CD4-positive, CD25-positive, alpha-beta regulatory T cell (primary cell): ENCODE measurements around the gene SFPQ. TPM values are rescaled to one million over a fixed set of nuclear protein-coding genes. Genes with fewer than 3 reads are reported as not detected.

Experiments used
- ATAC-seq, 2 donors: fragments of 150-1000 bp; cut with Tn5 transposase; one replicate each; pipeline ENCODE4 v1.10.0; 2021; ENCODE audit warnings: low read depth in 2 of 2, moderate number of reproducible peaks in 2 of 2, moderate library complexity in 1 of 2
- DNase-seq, 3 donors: peaks; one replicate each; pipeline versions ENCODE4 v3.0.0 to v3.0.0-alpha.2; 2012 to 2022; ENCODE audit warnings: mixed read lengths in 1 of 3
- H3K27ac ChIP-seq: one replicate; pipeline ENCODE4 v1.7.0; 2013; ENCODE audit warnings: mild to moderate bottlenecking, low read length; ENCODE audit not compliant: insufficient read depth, poor library complexity, severe bottlenecking
- H3K27me3 ChIP-seq: one replicate; pipeline ENCODE4 v1.7.0; 2013; ENCODE audit warnings: low read length; ENCODE audit not compliant: control insufficient read depth, insufficient read depth
- H3K36me3 ChIP-seq: one replicate; pipeline ENCODE4 v1.7.0; 2013; ENCODE audit warnings: mild to moderate bottlenecking, low read length, moderate library complexity; ENCODE audit not compliant: control insufficient read depth, insufficient read depth
- H3K4me1 ChIP-seq: 2 replicates; pipeline ENCODE4 v1.7.0; 2013; ENCODE audit warnings: mild to moderate bottlenecking, low read length; ENCODE audit not compliant: insufficient read depth, control insufficient read depth, poor library complexity, severe bottlenecking
- H3K4me3 ChIP-seq: one replicate; pipeline ENCODE4 v1.7.0; 2013; ENCODE audit warnings: low read depth, mild to moderate bottlenecking, low read length, moderate library complexity
- H3K9me3 ChIP-seq, 2 experiments: 1 replicate in 1 of 2; 2 replicates in 1 of 2; pipeline ENCODE4 v1.7.0; 2013; ENCODE audit warnings: low read length in 2 of 2, mild to moderate bottlenecking in 1 of 2, moderate library complexity in 1 of 2; ENCODE audit not compliant: control insufficient read depth in 2 of 2
- H3K27ac Mint-ChIP-seq, 3 donors: one replicate each; pipeline ENCODE4 v1.8.0; 2020 to 2022; ENCODE audit warnings: mild to moderate bottlenecking in 3 of 3, mixed read lengths in 3 of 3, moderate library complexity in 2 of 3
- H3K27me3 Mint-ChIP-seq: one replicate; pipeline ENCODE4 v1.8.0; 2022; ENCODE audit warnings: mild to moderate bottlenecking, mixed read lengths
- H3K36me3 Mint-ChIP-seq: one replicate; pipeline ENCODE4 v1.8.0; 2020; ENCODE audit warnings: mixed read lengths
- H3K4me1 Mint-ChIP-seq, 4 donors: one replicate each; pipeline ENCODE4 v1.8.0; 2020 to 2022; ENCODE audit warnings: mixed read lengths in 4 of 4, mild to moderate bottlenecking in 1 of 4
- H3K4me3 Mint-ChIP-seq, 4 donors: one replicate each; pipeline ENCODE4 v1.8.0; 2020 to 2022; ENCODE audit warnings: mild to moderate bottlenecking in 4 of 4, mixed read lengths in 4 of 4, moderate library complexity in 3 of 4
- H3K9me3 Mint-ChIP-seq, 7 donors: one replicate each; pipeline ENCODE4 v1.8.0; 2020 to 2022; ENCODE audit warnings: mixed read lengths in 7 of 7, mild to moderate bottlenecking in 3 of 7, moderate library complexity in 2 of 7
- polyA plus RNA-seq, 4 donors: library from polyadenylated mRNA; unstranded; fragments of 300-500 nt; fragmentation: Illumina TruSeq; gene quantifications; one replicate each; pipeline ENCODE4 v1.2.3, GENCODE V29; 2021
- total RNA-seq: library from RNA; stranded (reverse); gene quantifications from one replicate; pipeline ENCODE4 v1.2.3, GENCODE V29; 2022

Gene SFPQ
- total and polyA plus RNA-seq, 5 donors from 2014 or later = 111 to 618 (median 129) TPM

DNA sequence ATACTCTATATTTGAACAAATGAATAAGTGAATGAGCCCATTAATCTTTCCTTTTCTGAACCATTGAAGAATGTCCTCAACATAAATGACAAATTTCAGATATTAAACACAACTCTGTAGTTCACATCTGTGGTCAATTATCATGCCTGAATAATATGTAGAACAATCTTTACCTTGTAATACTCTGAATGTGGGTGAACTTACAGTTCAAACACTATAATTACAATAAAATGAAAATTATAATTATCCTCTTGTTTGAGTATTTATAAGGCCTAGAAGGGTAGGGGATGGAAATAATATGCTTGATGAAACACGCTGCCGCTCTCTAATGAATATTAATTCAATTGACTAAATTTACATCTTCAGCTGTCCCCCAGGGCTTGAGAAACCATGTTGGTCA lies 8.7 kb upstream of the SFPQ start:
- no peaks in the 10 kb centered on the region for H3K36me3 ChIP-seq
- no peaks in the 10 kb centered on the region for H3K36me3 Mint-ChIP-seq
- ATAC-seq (no peak), DNase-seq (no peak)
- H3K9me3 ChIP-seq = no peaks in the 10 kb centered on the region
- no peaks in the 10 kb centered on the region for H3K9me3 Mint-ChIP-seq
- H3K27me3 Mint-ChIP-seq = peaks cover 21% of the 10 kb centered on the region
- no peak overlapping the region for H3K4me3 Mint-ChIP-seq
- H3K27me3 ChIP-seq = peaks cover 8% of the 10 kb centered on the region
- no peak overlapping the region for H3K27ac Mint-ChIP-seq
- H3K4me1 Mint-ChIP-seq = peaks cover 0 to 11% (median 7%) of the 10 kb centered on the region in 4 donors
- no peak overlapping the region for H3K27ac ChIP-seq
- H3K4me1 ChIP-seq = no peaks in the 10 kb centered on the region
- H3K4me3 ChIP-seq = no peak overlapping the region

DNA sequence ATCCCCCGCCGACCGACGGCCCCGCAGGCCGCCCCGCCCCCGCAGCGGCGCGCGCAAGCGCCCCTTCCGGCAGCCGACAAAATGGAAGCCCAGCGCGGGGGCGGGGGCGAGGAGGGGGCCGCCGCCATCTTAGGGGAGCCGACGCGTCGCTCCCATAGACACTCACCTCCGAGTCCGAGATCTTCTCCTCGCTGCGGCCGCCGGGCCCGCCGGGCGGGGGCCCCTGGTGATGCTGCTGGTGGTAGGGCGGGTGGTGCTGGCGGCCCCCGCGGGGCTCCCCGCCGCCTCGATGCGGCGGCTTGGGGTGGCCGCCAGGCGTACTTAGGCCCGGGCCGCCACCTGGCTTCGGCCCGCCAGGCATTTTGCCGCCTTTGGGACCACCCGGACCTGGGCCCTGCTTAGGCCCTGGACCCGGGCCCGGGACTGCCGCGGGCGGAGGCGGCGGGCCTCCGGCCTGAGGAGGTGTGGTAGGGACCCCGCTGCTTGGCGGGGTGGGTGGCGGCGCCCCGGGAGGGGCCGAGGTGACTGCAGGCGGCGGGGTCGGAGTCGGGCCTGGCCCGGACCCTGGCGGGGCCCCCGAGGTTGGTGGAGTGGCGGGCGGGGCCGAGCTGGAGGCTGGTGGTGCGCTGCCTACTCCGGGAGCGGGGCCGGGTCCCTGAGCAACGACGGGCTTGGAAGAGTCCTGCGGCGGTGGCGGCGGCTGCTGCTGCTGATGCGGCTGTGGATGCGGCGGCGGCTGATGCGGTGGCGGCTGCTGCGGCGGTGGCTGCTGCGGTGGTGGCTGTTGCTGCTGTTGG lies 691 bp downstream of the SFPQ start:
- Histone ChIP-seq H3K27ac (peak overlapping the region; percentile 98), H3K36me3 (peaks cover 41% of the 10 kb centered on the region), H3K4me3 (peak overlapping the region; percentile 97), H3K27me3 (no peaks in the 10 kb centered on the region), H3K4me1 (peaks cover 49% of the 10 kb centered on the region), H3K9me3 (no peaks in the 10 kb centered on the region)
- H3K4me3 Mint-ChIP-seq = peak overlapping the region; percentile 97 to 99 (median 98)
- H3K9me3 Mint-ChIP-seq = peaks cover 0 to 2% (median 0%) of the 10 kb centered on the region in 7 donors
- H3K36me3 Mint-ChIP-seq = peaks cover 44% of the 10 kb centered on the region
- H3K4me1 Mint-ChIP-seq = peaks cover 30 to 57% (median 47%) of the 10 kb centered on the region in 4 donors
- DNase-seq (peak; percentile 86 to 90 (median 90)), ATAC-seq (peak; percentile 51 to 57)
- H3K27me3 Mint-ChIP-seq = no peaks in the 10 kb centered on the region
- peak overlapping the region; percentile 96 to 99 (median 96) for H3K27ac Mint-ChIP-seq

DNA sequence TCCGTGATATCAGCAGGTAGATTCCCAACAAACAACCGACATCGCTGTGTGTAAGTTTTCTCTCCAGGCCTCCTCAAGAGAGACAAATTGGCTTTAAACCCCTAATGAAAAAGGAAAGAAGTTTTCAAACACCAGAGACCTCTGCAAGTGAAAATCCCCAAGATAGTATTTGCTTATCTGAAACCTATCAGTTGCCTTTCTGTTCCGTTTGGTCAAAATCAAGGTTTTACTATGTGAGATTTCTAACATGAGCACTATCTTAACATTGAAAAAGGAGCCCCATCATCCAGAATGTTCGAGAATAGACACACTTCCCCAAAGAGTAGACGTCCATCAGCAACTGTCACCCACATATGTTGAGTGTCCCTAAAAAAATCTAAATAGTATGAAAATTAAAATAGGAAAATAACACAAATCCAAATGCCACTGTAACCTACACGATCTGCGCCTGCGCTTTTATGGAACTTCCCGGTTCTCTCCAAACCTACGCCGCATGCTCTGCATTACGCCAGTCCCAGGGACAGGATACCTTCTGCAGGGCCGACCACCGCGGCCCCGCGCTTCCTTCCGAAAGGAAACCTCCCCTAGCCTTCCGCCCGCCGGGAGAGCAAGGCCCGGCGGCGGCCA lies 1.4 kb downstream of the SFPQ start:
- ATAC-seq (no peak), DNase-seq (no peak)
- Histone ChIP-seq H3K4me3 (peak overlapping the region; percentile 97), H3K4me1 (peaks cover 56% of the 10 kb centered on the region), H3K27me3 (no peaks in the 10 kb centered on the region), H3K36me3 (peaks cover 49% of the 10 kb centered on the region), H3K27ac (peak overlapping the region; percentile 98), H3K9me3 (no peaks in the 10 kb centered on the region)
- H3K4me1 Mint-ChIP-seq = peaks cover 33 to 64% (median 53%) of the 10 kb centered on the region in 4 donors
- H3K9me3 Mint-ChIP-seq = peaks cover 0 to 2% (median 0%) of the 10 kb centered on the region in 7 donors
- peak overlapping the region; percentile 76 to 90 (median 90) for H3K27ac Mint-ChIP-seq
- peaks cover 51% of the 10 kb centered on the region for H3K36me3 Mint-ChIP-seq
- H3K27me3 Mint-ChIP-seq = no peaks in the 10 kb centered on the region
- peak overlapping the region; percentile 89 to 99 (median 96) for H3K4me3 Mint-ChIP-seq

DNA sequence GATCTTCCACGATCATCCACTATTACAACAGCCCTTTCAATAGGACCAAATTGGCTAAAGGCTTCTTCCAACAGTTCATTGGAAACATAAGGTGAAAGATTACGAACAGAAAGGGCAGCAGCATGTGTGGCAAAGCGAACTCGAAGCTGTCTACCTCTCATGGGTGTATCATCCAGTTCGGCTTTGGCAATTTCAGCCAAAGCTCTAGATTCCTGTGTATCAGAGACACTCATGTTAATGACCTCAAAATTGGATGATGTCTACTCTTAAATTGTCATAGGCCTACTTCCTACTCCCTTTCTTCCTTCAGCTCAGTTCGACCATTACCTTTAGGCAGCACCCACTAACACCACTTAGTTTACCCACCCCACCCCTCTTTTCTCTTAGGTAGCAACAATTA lies 2.2 kb downstream of the SFPQ start:
- no peaks in the 10 kb centered on the region for H3K27me3 Mint-ChIP-seq
- Histone ChIP-seq H3K9me3 (no peaks in the 10 kb centered on the region), H3K36me3 (peaks cover 56% of the 10 kb centered on the region), H3K4me3 (peak overlapping the region; percentile 97), H3K27ac (peak overlapping the region; percentile 98), H3K4me1 (peaks cover 64% of the 10 kb centered on the region), H3K27me3 (no peaks in the 10 kb centered on the region)
- DNase-seq (no peak), ATAC-seq (no peak)
- H3K4me1 Mint-ChIP-seq = peaks cover 39 to 72% (median 59%) of the 10 kb centered on the region in 4 donors
- H3K36me3 Mint-ChIP-seq = peaks cover 58% of the 10 kb centered on the region
- peak overlapping the region in 2 of 3 donors; percentile 90 for H3K27ac Mint-ChIP-seq
- H3K4me3 Mint-ChIP-seq = peak overlapping the region; percentile 89 to 99 (median 96)
- peaks cover 0 to 2% (median 0%) of the 10 kb centered on the region in 7 donors for H3K9me3 Mint-ChIP-seq

DNA sequence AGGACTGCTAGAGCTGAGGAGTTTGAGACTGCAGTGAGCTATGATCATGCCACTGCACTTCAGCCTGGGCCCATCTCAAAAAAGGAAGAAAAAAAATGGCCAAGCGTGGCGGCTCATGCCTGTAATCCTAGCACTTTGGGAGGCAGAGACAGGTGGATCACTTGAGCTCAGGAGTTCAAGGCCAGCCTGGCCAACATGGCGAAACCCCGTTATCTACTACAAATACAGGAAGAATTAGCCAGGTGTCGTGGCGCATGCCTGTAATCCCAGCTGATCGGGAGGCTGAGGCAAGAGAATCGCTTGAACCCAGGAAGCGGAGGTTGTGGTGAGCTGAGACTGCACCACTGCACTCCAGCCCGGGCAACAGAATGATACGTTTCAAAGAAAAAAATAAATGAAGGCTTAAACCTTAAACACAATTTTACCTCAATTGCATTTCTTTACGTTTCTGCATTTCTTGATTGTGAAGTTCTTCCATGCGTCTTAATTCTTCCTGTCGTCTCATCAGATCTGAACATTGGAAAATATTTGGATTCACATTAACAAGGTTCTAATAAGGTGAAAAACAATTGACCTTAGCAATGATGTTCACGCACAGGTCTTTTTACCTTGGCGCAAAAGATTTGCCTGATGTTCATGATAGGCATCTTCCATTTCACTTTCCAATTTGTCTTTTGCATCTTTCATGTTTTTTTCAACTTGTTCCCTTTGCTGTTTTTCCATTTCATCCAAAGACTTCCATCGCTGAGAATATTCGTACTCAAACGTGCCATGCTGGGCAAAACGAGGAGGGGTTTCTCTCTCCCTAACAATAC lies 4.2 kb downstream of the SFPQ start:
- H3K27me3 Mint-ChIP-seq = no peaks in the 10 kb centered on the region
- peaks cover 76% of the 10 kb centered on the region for H3K36me3 ChIP-seq
- no peaks in the 10 kb centered on the region for H3K27me3 ChIP-seq
- H3K27ac Mint-ChIP-seq = peak overlapping the region; percentile 43 to 75 (median 48)
- H3K4me1 ChIP-seq = peaks cover 80% of the 10 kb centered on the region
- H3K36me3 Mint-ChIP-seq = peaks cover 72% of the 10 kb centered on the region
- peak overlapping the region; percentile 30 for H3K27ac ChIP-seq
- peaks cover 48 to 82% (median 74%) of the 10 kb centered on the region in 4 donors for H3K4me1 Mint-ChIP-seq
- peak overlapping the region; percentile 89 to 99 (median 96) for H3K4me3 Mint-ChIP-seq
- H3K4me3 ChIP-seq = peak overlapping the region; percentile 97
- H3K9me3 Mint-ChIP-seq = peaks cover 0 to 2% (median 0%) of the 10 kb centered on the region in 7 donors
- DNase-seq (no peak), ATAC-seq (no peak)
- no peaks in the 10 kb centered on the region for H3K9me3 ChIP-seq

DNA sequence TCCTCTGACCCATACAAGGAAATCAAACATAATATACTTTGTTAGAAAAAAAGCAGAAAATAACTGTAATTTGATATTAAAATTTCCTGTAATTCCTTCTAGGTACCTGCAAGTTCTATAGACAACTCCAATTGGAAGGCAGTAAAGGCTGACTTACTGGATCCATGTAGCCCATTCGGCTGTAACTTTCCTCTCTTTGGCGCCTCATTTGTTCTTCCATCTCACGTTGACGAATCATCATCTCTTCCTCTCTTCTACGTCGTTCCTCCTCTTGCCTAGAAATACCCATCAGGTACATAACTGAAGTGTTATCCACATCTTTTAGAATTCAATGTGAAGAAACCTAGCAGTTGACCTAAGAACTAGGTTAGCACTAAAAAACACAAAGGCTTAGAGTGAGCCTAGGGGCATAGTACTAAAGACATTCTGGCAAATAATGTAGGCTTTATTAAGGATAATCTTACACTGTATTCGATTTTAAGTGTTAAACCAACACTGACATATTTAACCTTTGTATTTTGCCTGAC lies 5.1 kb downstream of the SFPQ start:
- H3K36me3 Mint-ChIP-seq = peaks cover 74% of the 10 kb centered on the region
- H3K4me1 Mint-ChIP-seq = peaks cover 50 to 83% (median 72%) of the 10 kb centered on the region in 4 donors
- Histone ChIP-seq H3K36me3 (peaks cover 84% of the 10 kb centered on the region), H3K27ac (peak overlapping the region; percentile 30), H3K27me3 (no peaks in the 10 kb centered on the region), H3K9me3 (no peaks in the 10 kb centered on the region), H3K4me3 (peak overlapping the region; percentile 8), H3K4me1 (peaks cover 74% of the 10 kb centered on the region)
- peak overlapping the region in 2 of 3 donors; percentile 48 to 87 for H3K27ac Mint-ChIP-seq
- no peak for DNase-seq
- H3K9me3 Mint-ChIP-seq = peaks cover 0 to 2% (median 0%) of the 10 kb centered on the region in 7 donors
- no peaks in the 10 kb centered on the region for H3K27me3 Mint-ChIP-seq
- ATAC-seq = no peak
- H3K4me3 Mint-ChIP-seq = peak overlapping the region in 3 of 4 donors; percentile 91 to 99 (median 95)

DNA sequence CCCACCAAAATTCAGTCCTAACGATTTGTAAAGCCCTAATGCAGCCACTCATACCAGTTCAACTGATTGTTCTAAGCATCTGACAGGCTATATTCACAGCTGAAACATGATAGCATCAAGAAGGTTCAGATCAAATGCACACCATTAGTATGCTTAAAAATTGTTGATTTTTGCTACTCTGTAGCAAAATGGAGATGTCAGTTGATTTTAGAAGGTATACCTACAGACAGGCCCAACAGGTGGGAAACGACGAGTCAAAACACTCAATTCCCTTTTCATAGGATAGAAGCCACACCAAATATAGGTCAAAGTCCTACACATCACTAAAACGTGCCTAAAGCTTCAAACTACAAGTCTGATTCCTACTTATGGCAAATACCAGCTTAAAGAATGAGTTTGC lies 6.7 kb downstream of the SFPQ start:
- H3K36me3 ChIP-seq = peaks cover 99% of the 10 kb centered on the region
- peak overlapping the region; percentile 41 for H3K27ac ChIP-seq
- Mint-ChIP-seq H3K27me3 (no peaks in the 10 kb centered on the region), H3K4me3 (peak overlapping the region in 3 of 4 donors; percentile 27 to 99 (median 60)), H3K27ac (no peak overlapping the region), H3K4me1 (peaks cover 46 to 97% (median 83%) of the 10 kb centered on the region in 4 donors), H3K36me3 (peaks cover 85% of the 10 kb centered on the region), H3K9me3 (peaks cover 0 to 2% (median 0%) of the 10 kb centered on the region in 7 donors)
- ATAC-seq = no peak
- DNase-seq = no peak
- no peaks in the 10 kb centered on the region for H3K9me3 ChIP-seq
- no peaks in the 10 kb centered on the region for H3K27me3 ChIP-seq
- H3K4me1 ChIP-seq = peaks cover 86% of the 10 kb centered on the region
- peak overlapping the region; percentile 5 for H3K4me3 ChIP-seq
